GM19238 (cell line): ENCODE measurements around the gene POLR1F.
"Not testable (repeated sequence)": the region's sequence is repeated elsewhere in the genome, so short reads cannot be mapped to it uniquely, and the experiment has no call there.

ENCODE experiments used
- DNase-seq: peaks from one replicate; pipeline ENCODE4 v3.0.0; 2011; ENCODE audit warnings: low spot score; ENCODE audit not compliant: insufficient read length

Gene POLR1F

GRCh38 chr7:19708397-19709248 is at the start of gene POLR1F:
TSS of gene POLR1F (minus strand) at chr7:19709037. CDS start at chr7:19709016, 21 bp downstream.
- peak; percentile 55 for DNase-seq

GRCh38 chr7:19754521-19755116 is 45.8 kb upstream of the POLR1F start:
- DNase-seq = no peak

GRCh38 chr7:19752020-19752419 is 43.2 kb upstream of the POLR1F start:
- DNase-seq = no peak

GRCh38 chr7:19749658-19750057 is 40.8 kb upstream of the POLR1F start:
- DNase-seq = no peak

GRCh38 chr7:19747740-19748339 is 39.0 kb upstream of the POLR1F start:
- DNase-seq = no peak

GRCh38 chr7:19744075-19744474 is 35.2 kb upstream of the POLR1F start:
- no peak for DNase-seq

GRCh38 chr7:19728716-19729115 is 19.9 kb upstream of the POLR1F start:
- DNase-seq = no peak

- no peak for DNase-seq
Measured at GRCh38 chr7:19725770-19726169, 16.9 kb upstream of the POLR1F start.

GRCh38 chr7:19715499-19715898 is 6.7 kb upstream of the POLR1F start:
- DNase-seq = no peak

- no peak for DNase-seq
Measured at GRCh38 chr7:19713676-19714075, 4.8 kb upstream of the POLR1F start.

- DNase-seq = no peak
Measured at GRCh38 chr7:19709249-19709578, 377 bp upstream of the POLR1F start.

- no peak for DNase-seq
Measured at GRCh38 chr7:19707240-19707639, 1.6 kb downstream of the POLR1F start.

- DNase-seq = no peak
Measured at GRCh38 chr7:19705663-19706062, 3.2 kb downstream of the POLR1F start.

GRCh38 chr7:19701471-19701870 is 7.4 kb downstream of the POLR1F start:
- no peak for DNase-seq

GRCh38 chr7:19700936-19701335 is 7.9 kb downstream of the POLR1F start:
- DNase-seq = no peak

- no peak for DNase-seq
Measured at GRCh38 chr7:19698331-19698730, 10.5 kb downstream of the POLR1F start.

GRCh38 chr7:19696926-19697325 is 11.9 kb downstream of the POLR1F start:
- DNase-seq = no peak

GRCh38 chr7:19692111-19692828 is 16.6 kb downstream of the POLR1F start:
- DNase-seq = no peak

GRCh38 chr7:19690736-19691135 is 18.1 kb downstream of the POLR1F start:
- no peak for DNase-seq

- DNase-seq = not testable (repeated sequence)
Measured at GRCh38 chr7:19689130-19689529, 19.7 kb downstream of the POLR1F start.

- no peak for DNase-seq
Measured at GRCh38 chr7:19681596-19681995, 27.2 kb downstream of the POLR1F start.

GRCh38 chr7:19677180-19677579 is 31.7 kb downstream of the POLR1F start:
- no peak for DNase-seq
